HG03354 (cell line): ENCODE data around the gene GSTO2.
A peak's percentile ranks its signal among the peaks of the same experiment; 100 is the strongest.

Source experiments
- ATAC-seq: cut with Tn5 transposase; IDR thresholded peaks from one replicate; pipeline ENCODE4 v1.9.1; 2021; ENCODE audit warnings: mild to moderate bottlenecking; ENCODE audit not compliant: unreplicated experiment, poor library complexity, severe bottlenecking

Gene GSTO2

GRCh38 chr10:104301907-104302690 lies 33.1 kb downstream of the GSTO2 start:
- ATAC-seq, result no peak

DNA sequence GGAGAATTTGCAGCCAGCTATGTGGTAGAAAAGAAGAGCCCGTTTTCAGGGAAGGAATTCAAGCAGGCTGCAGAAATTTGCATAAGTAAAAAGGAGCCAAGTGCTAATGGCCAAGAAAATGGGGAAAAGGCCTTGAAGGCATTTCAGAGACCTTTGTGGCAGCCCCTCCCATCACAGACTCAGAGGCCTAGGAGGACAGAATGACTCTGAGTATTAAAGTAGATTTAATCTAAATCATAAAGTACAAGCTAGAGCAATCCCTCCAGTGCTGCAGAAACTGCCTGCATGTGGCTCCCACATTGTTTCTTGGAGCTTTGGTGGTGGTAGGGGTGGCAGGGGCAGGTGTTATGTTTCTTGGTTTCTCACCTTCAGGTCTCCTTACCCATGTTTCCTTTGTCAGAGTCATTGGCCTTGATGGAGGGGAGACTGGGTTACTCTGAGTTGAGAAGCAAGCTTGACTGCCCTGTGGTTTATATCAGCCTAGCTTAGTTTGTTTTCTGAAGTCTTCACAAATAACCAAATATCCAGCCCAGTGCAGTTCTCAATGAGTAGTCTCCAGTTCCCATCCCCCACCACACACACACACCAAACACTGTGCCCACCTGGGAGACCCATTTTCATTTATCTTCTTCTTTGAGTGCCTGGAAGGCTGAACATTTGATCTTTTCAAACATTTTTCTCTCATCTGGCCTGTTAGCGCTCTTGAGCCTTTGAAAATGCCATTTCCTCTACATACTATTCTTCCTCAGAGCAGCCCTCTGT lies 34.8 kb downstream of the GSTO2 start:
- ATAC-seq, result no peak

DNA sequence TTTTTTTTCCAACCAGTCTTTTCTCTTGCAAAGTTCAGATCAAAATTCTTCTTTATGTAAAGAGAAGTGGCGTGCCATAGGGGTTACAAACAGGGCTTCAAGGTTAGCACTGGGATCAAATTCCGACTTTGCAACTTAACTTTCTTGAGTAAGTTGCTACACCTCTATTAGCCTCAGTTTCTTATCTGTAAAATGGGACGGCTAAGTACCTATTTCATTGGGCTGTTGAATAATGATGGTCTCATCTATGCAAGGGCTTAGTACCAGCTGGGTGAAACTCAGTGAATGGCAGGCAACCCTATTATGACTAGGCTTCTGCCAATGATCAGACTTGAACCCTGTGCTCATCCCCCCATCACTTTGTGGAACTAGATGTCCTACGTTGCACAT lies 35.4 kb downstream of the GSTO2 start:
- no peak for ATAC-seq

DNA sequence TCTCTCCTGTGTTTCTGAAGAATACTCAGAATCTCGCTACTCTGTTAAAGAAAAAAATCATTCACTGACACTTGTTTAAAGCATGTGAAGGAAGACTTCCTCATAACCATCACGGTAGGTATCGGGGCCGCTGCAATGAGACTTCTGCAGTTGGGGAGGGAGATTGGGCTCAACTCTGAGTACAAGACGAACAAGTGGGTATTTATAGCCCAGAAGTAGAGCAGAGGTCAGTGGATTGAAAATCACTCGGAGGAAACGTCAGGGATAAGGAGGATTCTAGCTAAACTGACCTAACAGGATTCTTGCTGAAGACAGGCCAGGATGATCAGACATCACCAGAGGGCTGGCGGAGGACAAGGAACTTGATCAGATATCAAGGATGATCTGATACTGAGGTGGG lies 35.9 kb downstream of the GSTO2 start:
- ATAC-seq, result no peak

- no peak for ATAC-seq
Measured at GRCh38 chr10:104306897-104307296, 37.9 kb downstream of the GSTO2 start.

DNA sequence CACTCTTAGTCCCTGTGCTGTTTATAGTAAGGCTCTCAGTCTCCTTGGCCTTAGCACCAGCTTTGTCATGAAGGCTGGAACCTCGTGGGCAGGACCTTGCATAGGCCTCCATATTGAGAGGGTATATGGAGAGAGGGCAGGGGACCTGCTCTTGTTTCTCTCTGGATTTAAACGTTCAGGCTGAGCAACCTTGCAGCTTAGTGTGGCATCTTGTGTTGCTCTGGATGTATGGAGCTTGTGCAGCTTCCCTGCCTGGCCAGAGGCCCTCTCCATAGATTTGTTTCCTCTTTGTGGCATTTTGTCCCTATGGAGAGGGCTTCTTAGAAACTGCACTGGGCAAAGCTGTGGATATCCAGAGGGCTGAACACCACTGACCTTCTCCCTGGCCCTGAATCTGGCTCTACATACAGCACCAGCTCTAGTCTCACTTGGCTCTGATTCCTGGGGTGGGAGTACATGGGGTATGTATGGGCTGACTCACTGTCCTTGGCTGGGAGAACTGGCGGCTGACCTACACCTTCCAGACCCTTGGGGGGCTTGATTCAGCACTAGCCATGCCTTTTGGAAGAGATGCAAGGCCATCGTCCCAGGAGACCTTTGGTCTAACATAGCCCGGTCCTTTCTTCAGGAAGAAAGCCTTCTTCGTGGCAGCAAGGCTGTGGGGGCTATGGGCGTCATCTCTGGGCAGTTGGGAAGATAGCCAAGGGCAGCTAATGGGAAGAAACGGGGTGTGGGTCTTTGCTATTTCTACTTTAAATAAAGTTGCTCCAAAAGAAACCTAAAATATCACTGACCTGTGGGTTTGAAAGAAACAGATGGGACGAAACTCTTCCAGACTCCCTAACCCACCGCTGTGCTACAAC lies 38.8 kb downstream of the GSTO2 start:
- no peak for ATAC-seq

DNA sequence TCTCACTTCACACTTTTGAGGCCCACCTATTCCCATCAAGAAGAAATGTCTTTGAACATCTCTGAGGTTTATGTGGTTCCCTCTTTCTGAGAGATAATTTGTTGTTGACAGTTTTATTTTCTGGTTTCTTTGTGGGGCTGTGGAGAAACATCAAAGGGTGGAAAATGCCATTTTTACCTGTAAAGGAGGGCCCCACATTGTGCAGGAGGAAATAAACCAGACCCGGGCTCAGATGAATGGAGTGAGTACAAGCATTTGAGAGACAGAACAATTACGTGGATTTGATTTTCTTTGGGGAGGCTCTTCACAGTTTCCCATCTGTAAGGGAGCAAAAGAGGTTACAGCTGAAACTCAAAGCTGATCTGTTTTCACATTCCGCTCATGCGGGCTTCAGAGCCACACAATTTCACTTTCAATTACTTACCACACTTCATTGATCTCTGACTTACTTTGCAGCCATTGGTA lies 39.5 kb downstream of the GSTO2 start:
- peak; percentile 84 for ATAC-seq

- ATAC-seq, result no peak
Measured at GRCh38 chr10:104309980-104310978, 41.3 kb downstream of the GSTO2 start.

GRCh38 chr10:104311184-104311720 lies 42.3 kb downstream of the GSTO2 start:
- ATAC-seq, result no peak

- no peak for ATAC-seq
Measured at GRCh38 chr10:104314591-104315485, 45.9 kb downstream of the GSTO2 start.

GRCh38 chr10:104315486-104315921 lies 46.5 kb downstream of the GSTO2 start:
- ATAC-seq, result no peak

GRCh38 chr10:104316321-104317099 lies 47.5 kb downstream of the GSTO2 start:
- ATAC-seq, result no peak

DNA sequence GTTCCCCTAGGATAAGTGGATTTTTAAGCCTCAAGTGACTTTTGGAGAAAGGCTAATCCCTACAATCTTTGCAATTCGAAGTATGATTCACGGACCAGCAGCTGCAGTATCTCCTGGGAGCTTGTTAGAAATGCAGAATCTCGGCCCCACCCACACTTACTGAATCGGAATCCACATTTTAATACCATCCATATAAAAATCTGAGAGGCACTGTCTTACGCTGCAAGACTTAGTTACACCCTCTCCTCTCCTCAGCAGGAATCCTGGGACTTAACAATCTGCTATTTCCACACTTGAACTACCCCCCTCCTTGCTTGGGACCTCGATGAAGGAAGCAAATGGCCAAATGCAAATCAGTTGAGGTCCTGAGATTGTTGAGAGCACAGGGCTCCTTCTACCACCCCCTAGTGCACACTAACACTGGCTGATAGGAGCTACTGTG lies 48.3 kb downstream of the GSTO2 start:
- ATAC-seq, result no peak

- ATAC-seq, result no peak
Measured at GRCh38 chr10:104317726-104318299, 48.8 kb downstream of the GSTO2 start.

- no peak for ATAC-seq
Measured at GRCh38 chr10:104318326-104318725, 49.3 kb downstream of the GSTO2 start.
